RWPE2 (cell line): ENCODE results near the gene PEA15.

Experiments used
- ATAC-seq: fragments of 200-7000 bp; cut with Tn5 transposase; 3 replicates; pipeline ENCODE4 v1.9.1; 2021; ENCODE audit warnings: low read depth
- DNase-seq: peaks from one replicate; pipeline ENCODE4 v3.0.0-alpha.2; 2020; ENCODE audit warnings: low spot score
- H3K27ac ChIP-seq: fragments of 450-650 bp; 2 replicates; pipeline ENCODE4 v1.5.1; 2017; ENCODE audit warnings: mild to moderate bottlenecking; ENCODE audit not compliant: poor library complexity, severe bottlenecking
- H3K27me3 ChIP-seq: fragments of 250-450 bp; sonication (Bioruptor Pico); 2 replicates; pipeline ENCODE4 v1.5.1; 2021; ENCODE audit warnings: mild to moderate bottlenecking, moderate library complexity; ENCODE audit not compliant: insufficient read depth, poor library complexity, severe bottlenecking
- H3K36me3 ChIP-seq: fragments of 250-450 bp; sonication (Bioruptor Pico); 2 replicates; pipeline ENCODE4 v1.5.1; 2020; ENCODE audit warnings: low read depth, mild to moderate bottlenecking, moderate library complexity
- H3K4me1 ChIP-seq: fragments of 250-450 bp; sonication (Bioruptor Pico); 2 replicates; pipeline ENCODE4 v1.5.1; 2021; ENCODE audit warnings: mild to moderate bottlenecking, moderate library complexity; ENCODE audit not compliant: insufficient read depth, poor library complexity, severe bottlenecking
- H3K4me3 ChIP-seq: fragments of 250-450 bp; sonication (Bioruptor Pico); 2 replicates; pipeline ENCODE4 v1.5.1; 2021; ENCODE audit warnings: mild to moderate bottlenecking, moderate library complexity; ENCODE audit not compliant: severe bottlenecking
- H3K9me3 ChIP-seq: fragments of 250-450 bp; sonication (Bioruptor Pico); 2 replicates; pipeline ENCODE4 v1.5.1; 2021; ENCODE audit warnings: mild to moderate bottlenecking, moderate library complexity; ENCODE audit not compliant: severe bottlenecking
- CTCF ChIP-seq: fragments of 450-650 bp; IDR thresholded peaks from one replicate; pipeline ENCODE4 v1.5.1; 2017; ENCODE audit warnings: mild to moderate bottlenecking, moderate library complexity; ENCODE audit not compliant: poor library complexity, severe bottlenecking

The PEA15 gene

GRCh38 chr1:160188341-160188740, 16.8 kb upstream of the PEA15 start:
- no peak for TF ChIP-seq CTCF
- H3K4me3 ChIP-seq, result no peak overlapping the region

GRCh38 chr1:160189649-160190625, 15.2 kb upstream of the PEA15 start, which contains the start of gene CASQ1:
Gene CASQ1, plus strand, starts transcription at chr1:160190575. Its CDS starts 177 bp downstream, at chr1:160190752.
- no peak for TF ChIP-seq CTCF

More at GRCh38 chr1:160188341-160188740, 16.8 kb upstream of the PEA15 start:
- Histone ChIP-seq H3K27ac (no peak overlapping the region), H3K36me3 (no peaks in the 10 kb centered on the region), H3K4me1 (no peaks in the 10 kb centered on the region), H3K27me3 (no peaks in the 10 kb centered on the region), H3K9me3 (no peaks in the 10 kb centered on the region)
- no peak for ATAC-seq
- DNase-seq, result no peak

DNA sequence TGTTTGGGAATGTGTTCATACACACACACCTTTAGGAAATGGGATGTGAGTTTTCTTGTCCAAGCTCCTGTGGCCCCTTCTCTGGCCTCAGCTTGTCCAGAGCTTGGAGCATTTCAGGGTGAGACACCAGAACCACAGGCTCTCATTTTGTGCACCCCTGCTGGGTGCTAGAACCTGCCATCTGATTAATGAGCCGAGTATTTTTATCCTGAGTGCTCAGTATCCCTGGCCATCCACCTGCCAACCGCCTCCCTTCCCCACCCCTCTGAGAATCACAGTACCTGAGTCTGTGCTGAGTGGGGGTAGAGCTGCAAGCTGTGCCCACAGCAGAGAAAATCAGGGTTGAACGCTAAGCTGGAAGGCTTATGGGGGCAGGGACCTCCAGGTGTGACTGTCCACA, 13.4 kb upstream of the PEA15 start:
- Histone ChIP-seq H3K4me3 (no peak overlapping the region), H3K4me1 (no peaks in the 10 kb centered on the region), H3K36me3 (no peaks in the 10 kb centered on the region), H3K9me3 (no peaks in the 10 kb centered on the region), H3K27ac (no peak overlapping the region), H3K27me3 (no peaks in the 10 kb centered on the region)
- no peak for DNase-seq
- no peak for ATAC-seq
- TF ChIP-seq CTCF, result no peak

More at GRCh38 chr1:160189649-160190625, 15.2 kb upstream of the PEA15 start, which contains the start of gene CASQ1:
- ATAC-seq, result no peak; the same call in 2 of the 3 replicates
- H3K9me3 ChIP-seq, result no peaks in the 10 kb centered on the region
- no peaks in the 10 kb centered on the region for H3K4me1 ChIP-seq
- no peak within 1 kb of the TSS for H3K4me3 ChIP-seq
- no peaks in the 10 kb centered on the region for H3K36me3 ChIP-seq
- H3K27me3 ChIP-seq, result no peaks in the 10 kb centered on the region
- H3K27ac ChIP-seq, result no peak within 1 kb of the TSS
- no peak for DNase-seq

GRCh38 chr1:160192234-160192633, 12.9 kb upstream of the PEA15 start:
- DNase-seq (no peak), ATAC-seq (no peak)
- Histone ChIP-seq H3K4me1 (no peaks in the 10 kb centered on the region), H3K36me3 (no peaks in the 10 kb centered on the region), H3K4me3 (no peak overlapping the region), H3K27me3 (no peaks in the 10 kb centered on the region), H3K27ac (no peak overlapping the region), H3K9me3 (no peaks in the 10 kb centered on the region)
- no peak for TF ChIP-seq CTCF
